ENCODE measurements around the gene ACTC1.

Gene ACTC1

DNA sequence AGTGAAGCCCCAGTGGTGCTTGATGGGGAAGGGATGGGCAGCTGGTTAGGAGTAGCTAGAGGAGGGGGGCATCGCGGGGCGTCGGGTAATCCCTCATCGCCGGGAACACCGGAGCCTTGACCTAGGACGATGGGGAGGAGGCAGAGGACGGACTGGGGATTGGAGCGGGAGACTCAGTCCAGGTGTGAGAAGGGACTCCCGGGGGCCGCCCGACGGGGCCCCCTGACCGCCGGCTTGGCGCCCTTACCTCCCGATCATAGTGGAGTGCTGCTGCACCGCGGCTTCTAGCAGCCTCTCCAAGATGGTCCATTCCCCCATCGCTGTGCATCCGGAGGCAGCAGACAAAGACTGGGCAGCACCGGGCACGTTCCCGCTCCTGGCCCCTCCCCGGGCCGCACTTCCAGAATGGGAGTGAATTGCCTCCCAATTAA is 41.2 kb downstream of the ACTC1 start:
- Mint-ChIP-seq H3K27me3 (peaks cover 89% of the 10 kb centered on the region), H3K4me1 (peaks cover 12% of the 10 kb centered on the region), H3K9me3 (no peaks in the 10 kb centered on the region), H3K27ac (no peak overlapping the region), H3K4me3 (peak overlapping the region; percentile 7 to 43)
- ATAC-seq (no peak), DNase-seq (no peak)

DNA sequence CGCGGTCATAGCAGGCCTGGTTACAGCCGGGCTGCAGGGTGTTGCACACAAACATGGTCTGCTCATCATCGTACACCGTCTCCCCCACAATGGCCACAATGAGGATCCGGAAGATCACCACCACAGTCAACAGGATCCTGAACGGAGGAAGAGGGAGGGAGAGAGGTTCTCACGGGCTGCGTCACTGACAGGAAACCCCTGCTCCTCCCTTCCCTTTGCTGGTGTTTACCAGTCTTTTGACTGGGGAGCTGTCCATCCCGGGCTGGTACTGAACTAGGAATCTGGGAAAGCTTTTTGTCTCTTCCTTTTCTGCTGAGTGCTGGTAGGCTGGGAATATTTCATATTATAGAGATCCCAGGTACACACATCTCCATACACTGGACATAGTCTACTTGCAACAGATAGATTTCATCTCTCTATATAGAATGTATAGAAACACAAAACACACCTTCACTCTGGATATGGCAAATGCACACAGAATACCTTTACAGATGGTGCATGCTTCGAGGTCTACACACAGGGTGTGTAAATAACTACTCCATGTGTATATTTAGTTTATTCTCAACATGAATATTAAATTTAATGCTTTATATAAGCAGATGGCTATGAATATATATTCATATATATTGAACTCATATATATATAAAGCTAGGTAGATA is 42.0 kb downstream of the ACTC1 start:
- DNase-seq (no peak), ATAC-seq (no peak)
- Mint-ChIP-seq H3K4me1 (peaks cover 12% of the 10 kb centered on the region), H3K4me3 (no peak overlapping the region), H3K27ac (no peak overlapping the region), H3K27me3 (peaks cover 89% of the 10 kb centered on the region), H3K9me3 (no peaks in the 10 kb centered on the region)

DNA sequence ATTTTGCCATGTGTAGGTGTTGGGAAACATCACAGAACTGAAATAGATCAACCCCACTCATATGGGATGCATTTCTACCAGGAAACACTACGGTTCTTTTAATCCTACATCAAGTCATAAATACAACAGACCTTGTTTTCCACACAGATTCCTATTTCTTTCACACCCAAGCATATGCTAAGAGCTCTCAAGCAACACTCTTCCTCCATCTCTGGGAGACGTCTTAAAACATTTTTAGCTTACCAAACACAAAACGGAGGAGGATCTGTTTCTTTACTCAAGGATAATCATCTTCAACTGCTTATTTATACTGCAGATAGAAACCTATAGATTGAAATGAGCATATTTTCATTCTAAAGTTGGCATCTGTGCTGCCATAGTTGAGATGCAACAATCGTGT is 45.7 kb downstream of the ACTC1 start:
- Mint-ChIP-seq H3K27ac (no peak overlapping the region), H3K4me1 (peaks cover 7% of the 10 kb centered on the region), H3K9me3 (no peaks in the 10 kb centered on the region), H3K27me3 (peaks cover 74% of the 10 kb centered on the region), H3K4me3 (no peak overlapping the region)
- no peak for ATAC-seq
- DNase-seq: no peak
